HepG2 (cell line): ENCODE measurements around the gene GSC. TPM values are rescaled to one million over a fixed set of nuclear protein-coding genes. Genes with fewer than 3 reads are reported as not detected.

ENCODE experiments used
- ATAC-seq: fragments of 200-7000 bp; cut with Tn5 transposase; 3 replicates; pipeline ENCODE4 v1.9.1; 2020; ENCODE audit warnings: mild to moderate bottlenecking, moderate library complexity
- BruUV-seq: library from RNA; stranded (reverse); fragments of 400-500 nt; replicated peaks from 2 replicates; lab custom pipeline; 2021; lab: Mats Ljungman, UMichigan
- CTCF ChIA-PET: fragments of 300-600 bp; formaldehyde crosslinking; extraction: SDS; loops from one replicate; lab custom pipeline; 2021; ENCODE audit warnings: low total read pairs, inconsistent platforms, low intra/inter-chr PET ratio; lab: Yijun Ruan, JAX
- POLR2A ChIA-PET: fragments of 350-600 bp; sonication (Branson Sonifier 250); formaldehyde crosslinking; loops from one replicate; lab custom pipeline; 2020; ENCODE audit warnings: antibody characterized with exemption, inconsistent platforms; lab: Yijun Ruan, JAX
- DNase-seq: peaks from one replicate; pipeline ENCODE4 v3.0.0-alpha.2; 2015; ENCODE audit warnings: low spot score
- FAIRE-seq: peaks from 3 replicates; lab custom pipeline; 2011; peaks lifted over from hg19 to GRCh38; lab: Jason Lieb, UNC
- H2AFZ ChIP-seq: one replicate; pipeline ENCODE4 v1.6.1; 2011; ENCODE audit warnings: low read length, inconsistent platforms
- H3K27ac ChIP-seq: fragments of 300-600 bp; 3 replicates; pipeline ENCODE4 v1.8.0; 2011; ENCODE audit warnings: mixed run types, mild to moderate bottlenecking, mixed read lengths, low read length, inconsistent platforms; ENCODE audit not compliant: insufficient read depth; ENCODE audit errors: extremely low read length
- H3K27me3 ChIP-seq, 2 experiments: fragments of 200-600 bp in 1 of 2; 2 replicates in 1 of 2; 3 replicates in 1 of 2; pipeline versions ENCODE4 v1.6.0 to v1.8.0; 2011; ENCODE audit warnings: low read length in 2 of 2, mild to moderate bottlenecking in 2 of 2, moderate library complexity in 2 of 2, inconsistent platforms in 1 of 2; ENCODE audit not compliant: insufficient read depth in 2 of 2, control insufficient read depth in 1 of 2
- H3K36me3 ChIP-seq, 2 experiments: fragments of 200-600 bp in 1 of 2; replicated peaks in 1 of 2; 2 replicates in 1 of 2; 3 replicates in 1 of 2; pipeline versions ENCODE4 v1.5.1 to v1.8.0; 2011; ENCODE audit warnings: low read length in 2 of 2, inconsistent platforms in 1 of 2; ENCODE audit not compliant: insufficient read depth in 2 of 2, control insufficient read depth in 1 of 2
- H3K4me1 ChIP-seq: 2 replicates; pipeline ENCODE4 v1.5.1; 2012; ENCODE audit warnings: low read length, inconsistent platforms; ENCODE audit not compliant: insufficient read depth
- H3K4me2 ChIP-seq: 2 replicates; pipeline ENCODE4 v1.6.0; 2011; ENCODE audit warnings: low read depth, low read length, inconsistent platforms
- H3K4me3 ChIP-seq, 3 experiments: fragments of 200-600 bp in 1 of 3; sonication (generic), shearing (Covaris generic) in 1 of 3; replicated peaks in 1 of 3; 2 replicates each; pipeline ENCODE4 v1.5.1; 2011 to 2016; ENCODE audit warnings: low read length in 3 of 3, inconsistent platforms in 2 of 3, low read depth in 2 of 3, mild to moderate bottlenecking in 2 of 3, control low read depth in 1 of 3, mixed read lengths in 1 of 3; ENCODE audit not compliant: insufficient read depth in 1 of 3
- H3K79me2 ChIP-seq: one replicate; pipeline ENCODE4 v1.6.1; 2011; ENCODE audit warnings: low read length, inconsistent platforms; ENCODE audit not compliant: insufficient read depth
- H3K9ac ChIP-seq: 2 replicates; pipeline ENCODE4 v1.6.0; 2011; ENCODE audit warnings: mild to moderate bottlenecking, low read depth, low read length, inconsistent platforms; ENCODE audit not compliant: insufficient read depth
- H3K9me3 ChIP-seq: 2 replicates; pipeline ENCODE4 v1.5.1; 2012; ENCODE audit warnings: mild to moderate bottlenecking, low read length
- H4K20me1 ChIP-seq: 2 replicates; pipeline ENCODE4 v1.6.0; 2011; ENCODE audit warnings: inconsistent platforms, mild to moderate bottlenecking, low read length, moderate library complexity; ENCODE audit not compliant: insufficient read depth
- CREM ChIP-seq, 2 experiments: sonication (generic) in 1 of 2; formaldehyde crosslinking in 1 of 2; IDR thresholded peaks; 2 replicates each; pipeline versions ENCODE4 v1.4.0 to v1.6.1; 2016 to 2020; ENCODE audit warnings: antibody characterized with exemption in 1 of 2, mild to moderate bottlenecking in 1 of 2, missing genetic modification reagents in 1 of 2
- DNMT1 ChIP-seq: sonication (generic); formaldehyde crosslinking; IDR thresholded peaks from 2 replicates; pipeline ENCODE4 v1.5.1; 2020; ENCODE audit warnings: mild to moderate bottlenecking, missing genetic modification reagents
- FOXA3 ChIP-seq: IDR thresholded peaks from 2 replicates; pipeline ENCODE4 v1.6.1; 2016; ENCODE audit warnings: missing genetic modification reagents, missing compliant biosample characterization
- MTF1 ChIP-seq: sonication (generic); formaldehyde crosslinking; IDR thresholded peaks from 2 replicates; pipeline ENCODE4 v1.5.0; 2020; ENCODE audit warnings: missing genetic modification reagents
- NR0B2 ChIP-seq: sonication (generic); formaldehyde crosslinking; IDR thresholded peaks from 2 replicates; pipeline ENCODE4 v1.4.0; 2020; ENCODE audit warnings: mild to moderate bottlenecking, missing genetic modification reagents
- SIN3A ChIP-seq: IDR thresholded peaks from 2 replicates; pipeline ENCODE4 v1.6.1; 2011; ENCODE audit warnings: low read depth, mild to moderate bottlenecking, control low read depth, low read length, borderline replicate concordance
- SSRP1 ChIP-seq: IDR thresholded peaks from 2 replicates; pipeline ENCODE4 v1.6.1; 2016; ENCODE audit warnings: control low read depth
- TEAD3 ChIP-seq: optimal IDR thresholded peaks from 2 replicates; pipeline ENCODE3; 2016; ENCODE audit warnings: borderline replicate concordance
- ZFP1 ChIP-seq: IDR thresholded peaks from 2 replicates; pipeline ENCODE4 v1.6.1; 2016
- ZMAT3 ChIP-seq: sonication (generic); formaldehyde crosslinking; conservative IDR thresholded peaks from 2 replicates; pipeline ENCODE4 v1.7.0; 2021; ENCODE audit warnings: missing genetic modification reagents
- ZNF292 ChIP-seq: sonication (generic); formaldehyde crosslinking; IDR thresholded peaks from 2 replicates; pipeline ENCODE4 v1.8.1; 2022; ENCODE audit warnings: mild to moderate bottlenecking, low read depth, missing genetic modification reagents, borderline replicate concordance
- ZNF672 ChIP-seq: sonication (generic); formaldehyde crosslinking; IDR thresholded peaks from 2 replicates; pipeline ENCODE4 v1.8.1; 2022; ENCODE audit warnings: missing genetic modification reagents
- ZNF674 ChIP-seq: sonication (generic); formaldehyde crosslinking; IDR thresholded peaks from 2 replicates; pipeline ENCODE4 v1.5.0; 2020; ENCODE audit warnings: low read depth, mild to moderate bottlenecking, missing genetic modification reagents
- ZNF788 ChIP-seq: sonication (generic); formaldehyde crosslinking; IDR thresholded peaks from 2 replicates; pipeline ENCODE4 v1.5.0; 2020; ENCODE audit warnings: mild to moderate bottlenecking, missing genetic modification reagents, borderline replicate concordance
- WGBS: methylation state at CpG from one replicate; pipeline ENCODE4 v1.1.6; 2017; ENCODE audit warnings: low lambda C conversion rate; 5-methylcytosine and 5-hydroxymethylcytosine counted together
- in situ Hi-C: cut with HindIII; loops from 2 replicates; pipeline ENCODE4 v1.10.0; 2017; ENCODE audit warnings: low pct_unique_long_range_greater_than_20kb; ENCODE audit not compliant: extremely low pct_ligation_motif_present
- intact Hi-C: fragments of 100-400 bp; cut with micrococcal nuclease; formaldehyde crosslinking; loops from one replicate; pipeline ENCODE4 v1.10.0; 2022; ENCODE audit not compliant: unreplicated experiment
- polyA plus RNA-seq, 8 experiments: library from polyadenylated mRNA; depleted of rRNA in 3 of 8; stranded (reverse) in 7 of 8; unstranded in 1 of 8; fragments of >200 nt; fragmentation: Illumina TruSeq in 4 of 8; extraction: Trizol in 4 of 8; gene quantifications; 2 replicates each; pipeline versions ENCODE4 v1.2.1 to v1.2.3, GENCODE V29; 2011 to 2016; ENCODE audit warnings: low read depth in 4 of 8, missing spikeins in 1 of 8, mixed read lengths in 1 of 8; ENCODE audit not compliant: insufficient read depth in 1 of 8
- total RNA-seq, 5 experiments: library from RNA; depleted of rRNA; stranded (reverse); fragments of >200 nt; fragmentation: Illumina TruSeq; extraction: Trizol; gene quantifications; 2 replicates each; pipeline ENCODE4 v1.2.3, GENCODE V29; 2016; ENCODE audit warnings: low read depth in 1 of 5
- TF ChIP-seq, protein P1 (sequence below): sonication (generic); formaldehyde crosslinking; IDR thresholded peaks from 2 replicates; pipeline ENCODE4 v1.4.0; 2020; ENCODE audit warnings: missing genetic modification reagents
- TF ChIP-seq, protein P2 (sequence below): sonication (generic); formaldehyde crosslinking; IDR thresholded peaks from 2 replicates; pipeline ENCODE4 v1.5.0; 2020; ENCODE audit warnings: missing genetic modification reagents

GSC gene
- total and polyA plus RNA-seq, 2 of the 13 experiments (the other 11 are each of a cell fraction or from before 2014, with no cell fraction given) = not detected

DNA sequence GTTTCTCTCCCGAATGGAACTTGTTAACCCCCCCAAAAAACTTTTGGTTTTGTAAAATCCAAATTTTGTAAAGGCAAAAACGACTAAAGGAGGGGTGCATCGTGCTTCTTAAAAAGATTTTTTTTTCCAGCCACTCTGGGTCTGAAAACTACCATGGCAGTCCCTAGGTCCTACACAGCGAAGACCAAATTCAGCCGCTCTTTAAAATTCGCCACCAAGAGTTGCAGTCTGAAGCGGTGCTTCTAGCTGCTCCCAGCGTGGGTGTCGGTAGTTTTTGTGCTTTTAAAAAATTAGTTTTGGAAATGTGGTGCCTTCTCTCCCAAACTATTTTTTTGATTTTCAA is 873 bp upstream of the GSC start:
- POLR2A ChIA-PET = no interaction called here
- DNase-seq (no peak), FAIRE-seq (no peak), ATAC-seq (no peak)
- Histone ChIP-seq H3K79me2 (no peaks in the 10 kb centered on the region), H3K4me2 (no peak overlapping the region), H4K20me1 (no peaks in the 10 kb centered on the region), H3K4me1 (peaks cover 14% of the 10 kb centered on the region), H3K36me3 (no peaks in the 10 kb centered on the region), H3K27me3 (peaks cover 12 to 88% of the 10 kb centered on the region in 2 experiments), H2AFZ (no peak overlapping the region), H3K9me3 (no peaks in the 10 kb centered on the region), H3K4me3 (no peak overlapping the region), H3K9ac (no peak overlapping the region), H3K27ac (no peak overlapping the region)
- 81% methylated on average over 9 of the region's 9 CpGs for WGBS
- BruUV-seq = no TSS peak
- in situ Hi-C loops (no loop called here), intact Hi-C loops (no loop called here)
- TF ChIP-seq DNMT1 (no peak), MTF1 (CRISPR knock-in tag) (no peak), ZMAT3 (CRISPR knock-in tag) (no peak), ZFP1 (no peak), NR0B2 (CRISPR knock-in tag) (no peak), ZNF788 (CRISPR knock-in tag) (no peak), SIN3A (no peak), ZNF674 (CRISPR knock-in tag) (no peak), SSRP1 (no peak), ZNF292 (CRISPR knock-in tag) (no peak)
- CTCF ChIA-PET = no interaction called here

GRCh38 chr14:94770251-94770749 is 387 bp upstream of the GSC start:
- Histone ChIP-seq H3K27me3 (peaks cover 10 to 87% of the 10 kb centered on the region in 2 experiments), H2AFZ (no peak overlapping the region), H3K9me3 (no peaks in the 10 kb centered on the region), H4K20me1 (no peaks in the 10 kb centered on the region), H3K9ac (no peak overlapping the region), H3K4me1 (peaks cover 14% of the 10 kb centered on the region), H3K79me2 (no peaks in the 10 kb centered on the region), H3K4me2 (peak overlapping the region; percentile 61), H3K27ac (no peak overlapping the region), H3K36me3 (no peaks in the 10 kb centered on the region), H3K4me3 (peak overlapping the region in 1 of 3 experiments; percentile 64; a peak in 1 of 6 replicates)
- BruUV-seq = no TSS peak
- CTCF ChIA-PET = no interaction called here
- POLR2A ChIA-PET = no interaction called here
- 68% methylated on average over 18 of the region's 18 CpGs for WGBS
- in situ Hi-C loops (no loop called here), intact Hi-C loops (no loop called here)
- no peak for FAIRE-seq
- no peak for DNase-seq
- no peak for ATAC-seq
- TF ChIP-seq ZNF672 (CRISPR knock-in tag) (no peak), TEAD3 (CRISPR knock-in tag) (no peak), FOXA3 (CRISPR knock-in tag) (no peak), CREM (IDR thresholded peaks at IDR 0.05) (no peak), CREM (CRISPR knock-in tag; IDR thresholded peaks at IDR 0.05) (no peak)
- TF ChIP-seq, protein P1, sequence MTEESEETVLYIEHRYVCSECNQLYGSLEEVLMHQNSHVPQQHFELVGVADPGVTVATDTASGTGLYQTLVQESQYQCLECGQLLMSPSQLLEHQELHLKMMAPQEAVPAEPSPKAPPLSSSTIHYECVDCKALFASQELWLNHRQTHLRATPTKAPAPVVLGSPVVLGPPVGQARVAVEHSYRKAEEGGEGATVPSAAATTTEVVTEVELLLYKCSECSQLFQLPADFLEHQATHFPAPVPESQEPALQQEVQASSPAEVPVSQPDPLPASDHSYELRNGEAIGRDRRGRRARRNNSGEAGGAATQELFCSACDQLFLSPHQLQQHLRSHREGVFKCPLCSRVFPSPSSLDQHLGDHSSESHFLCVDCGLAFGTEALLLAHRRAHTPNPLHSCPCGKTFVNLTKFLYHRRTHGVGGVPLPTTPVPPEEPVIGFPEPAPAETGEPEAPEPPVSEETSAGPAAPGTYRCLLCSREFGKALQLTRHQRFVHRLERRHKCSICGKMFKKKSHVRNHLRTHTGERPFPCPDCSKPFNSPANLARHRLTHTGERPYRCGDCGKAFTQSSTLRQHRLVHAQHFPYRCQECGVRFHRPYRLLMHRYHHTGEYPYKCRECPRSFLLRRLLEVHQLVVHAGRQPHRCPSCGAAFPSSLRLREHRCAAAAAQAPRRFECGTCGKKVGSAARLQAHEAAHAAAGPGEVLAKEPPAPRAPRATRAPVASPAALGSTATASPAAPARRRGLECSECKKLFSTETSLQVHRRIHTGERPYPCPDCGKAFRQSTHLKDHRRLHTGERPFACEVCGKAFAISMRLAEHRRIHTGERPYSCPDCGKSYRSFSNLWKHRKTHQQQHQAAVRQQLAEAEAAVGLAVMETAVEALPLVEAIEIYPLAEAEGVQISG = no peak
- TF ChIP-seq, protein P2, sequence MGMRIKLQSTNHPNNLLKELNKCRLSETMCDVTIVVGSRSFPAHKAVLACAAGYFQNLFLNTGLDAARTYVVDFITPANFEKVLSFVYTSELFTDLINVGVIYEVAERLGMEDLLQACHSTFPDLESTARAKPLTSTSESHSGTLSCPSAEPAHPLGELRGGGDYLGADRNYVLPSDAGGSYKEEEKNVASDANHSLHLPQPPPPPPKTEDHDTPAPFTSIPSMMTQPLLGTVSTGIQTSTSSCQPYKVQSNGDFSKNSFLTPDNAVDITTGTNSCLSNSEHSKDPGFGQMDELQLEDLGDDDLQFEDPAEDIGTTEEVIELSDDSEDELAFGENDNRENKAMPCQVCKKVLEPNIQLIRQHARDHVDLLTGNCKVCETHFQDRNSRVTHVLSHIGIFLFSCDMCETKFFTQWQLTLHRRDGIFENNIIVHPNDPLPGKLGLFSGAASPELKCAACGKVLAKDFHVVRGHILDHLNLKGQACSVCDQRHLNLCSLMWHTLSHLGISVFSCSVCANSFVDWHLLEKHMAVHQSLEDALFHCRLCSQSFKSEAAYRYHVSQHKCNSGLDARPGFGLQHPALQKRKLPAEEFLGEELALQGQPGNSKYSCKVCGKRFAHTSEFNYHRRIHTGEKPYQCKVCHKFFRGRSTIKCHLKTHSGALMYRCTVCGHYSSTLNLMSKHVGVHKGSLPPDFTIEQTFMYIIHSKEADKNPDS (CRISPR knock-in tag) = no peak
